GM19455 (cell line): ENCODE results near the gene RIOK3.
"Not testable (repeated sequence)": the region's sequence is repeated elsewhere in the genome, so short reads cannot be mapped to it uniquely, and the experiment has no call there.

Experiments used
- ATAC-seq: cut with Tn5 transposase; IDR thresholded peaks from one replicate; pipeline ENCODE4 v1.9.1; 2021; ENCODE audit not compliant: unreplicated experiment

RIOK3 gene

DNA sequence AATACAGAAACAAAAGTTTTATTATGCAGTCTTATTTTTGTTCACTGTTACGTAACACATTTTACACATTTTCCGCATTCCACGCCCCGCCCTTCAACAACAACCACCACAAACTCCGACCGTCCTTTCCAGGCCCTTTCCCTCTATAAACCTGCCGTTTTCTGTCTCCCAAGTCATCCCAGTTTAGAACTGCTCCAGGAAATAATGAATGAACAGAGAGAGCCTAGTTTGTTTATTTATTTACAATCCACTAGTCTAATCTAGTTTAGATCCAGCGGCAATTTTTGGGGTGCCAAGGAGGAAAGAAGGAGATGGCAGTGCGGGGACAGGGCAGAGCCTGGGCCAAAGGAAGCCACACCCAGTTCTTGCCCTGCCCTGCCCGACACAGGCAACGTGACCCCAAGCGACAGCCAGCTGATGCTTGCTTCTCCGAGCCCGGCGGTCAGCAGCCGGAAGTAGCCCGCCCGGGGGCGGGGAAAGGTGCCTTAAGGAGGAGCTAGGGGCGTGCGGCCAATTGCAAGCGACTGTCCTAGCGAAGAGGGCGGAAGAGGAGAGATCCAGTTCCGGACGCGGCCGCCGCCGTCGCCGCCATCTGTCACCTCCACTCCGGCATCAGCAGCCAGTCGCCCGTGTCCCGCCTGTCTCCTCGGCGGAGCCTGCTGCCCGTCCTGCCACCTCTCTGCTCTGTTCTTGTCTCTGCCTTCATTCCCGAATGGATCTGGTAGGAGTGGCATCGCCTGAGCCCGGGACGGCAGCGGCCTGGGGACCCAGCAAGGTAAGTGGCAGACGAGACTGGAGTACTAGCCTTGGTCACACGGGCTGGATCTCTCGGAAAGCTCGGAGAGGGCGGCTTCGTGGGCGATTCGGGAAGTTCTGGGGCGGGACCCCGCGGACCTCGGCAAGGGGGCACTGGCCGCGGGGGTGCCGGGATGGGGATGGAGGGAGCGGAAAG is at the start of gene RIOK3:
RIOK3 (plus strand) TSS at position 560 of the 952 bp plus-strand sequence; CDS start at position 713, 153 bp downstream.
- peak; percentile 96 for ATAC-seq

- no peak for ATAC-seq
Measured at GRCh38 chr18:23403310-23403709, 49.8 kb upstream of the RIOK3 start.

GRCh38 chr18:23405636-23406035 is 47.5 kb upstream of the RIOK3 start:
- no peak for ATAC-seq

GRCh38 chr18:23406271-23406787 is 46.8 kb upstream of the RIOK3 start:
- ATAC-seq, result no peak

DNA sequence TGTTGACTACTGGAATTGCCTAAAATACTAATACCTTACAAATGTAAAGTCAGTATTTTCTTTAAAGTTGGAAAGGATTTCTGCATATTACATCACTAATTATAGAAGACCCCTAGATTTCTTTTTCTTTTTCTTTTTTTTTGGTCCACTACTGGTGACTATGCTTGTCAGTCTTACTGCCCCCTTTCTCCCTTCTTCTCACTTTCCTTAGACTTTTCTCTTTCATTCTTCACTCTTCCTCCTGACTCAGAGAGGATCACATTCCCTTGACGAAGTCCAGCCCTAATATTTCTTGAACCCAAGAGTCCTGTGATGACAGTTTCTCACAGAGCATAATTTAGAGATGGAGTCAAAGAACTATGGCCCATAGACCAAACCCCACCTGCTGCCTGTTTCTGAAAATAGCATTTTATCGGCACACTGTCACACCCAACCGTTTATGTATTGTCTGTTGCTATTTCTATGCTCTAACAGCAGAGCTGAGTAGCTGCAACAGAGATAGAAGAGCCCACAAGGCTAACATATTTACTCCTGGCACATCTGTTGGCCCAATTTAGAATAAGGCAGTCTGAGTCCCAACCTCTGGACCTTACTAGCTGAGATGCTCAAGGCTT is 40.6 kb upstream of the RIOK3 start:
- no peak for ATAC-seq

DNA sequence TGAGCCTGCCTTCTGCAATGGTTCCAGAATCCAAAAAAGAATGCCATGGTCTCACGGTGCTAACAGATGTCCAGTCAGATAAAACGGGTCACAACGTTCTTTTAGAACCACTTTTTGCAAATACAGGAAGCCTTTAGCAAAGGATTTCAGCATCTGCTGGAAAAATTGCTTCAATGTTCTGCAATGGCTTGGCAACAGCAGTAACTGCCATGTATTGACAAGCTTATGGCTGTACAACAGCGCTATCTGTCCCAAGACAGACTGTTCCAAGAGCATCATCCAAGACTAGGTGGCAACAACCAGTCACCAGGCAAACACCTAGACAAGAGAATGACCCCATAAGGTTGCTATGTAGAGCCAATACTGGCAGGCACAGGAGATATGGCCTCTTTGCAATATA is 37.6 kb upstream of the RIOK3 start:
- ATAC-seq, result no peak

- no peak for ATAC-seq
Measured at GRCh38 chr18:23416298-23416697, 36.8 kb upstream of the RIOK3 start.

- no peak for ATAC-seq
Measured at GRCh38 chr18:23421277-23421676, 31.8 kb upstream of the RIOK3 start.

GRCh38 chr18:23422751-23423418 is 30.2 kb upstream of the RIOK3 start:
- ATAC-seq, result peak; percentile 81

DNA sequence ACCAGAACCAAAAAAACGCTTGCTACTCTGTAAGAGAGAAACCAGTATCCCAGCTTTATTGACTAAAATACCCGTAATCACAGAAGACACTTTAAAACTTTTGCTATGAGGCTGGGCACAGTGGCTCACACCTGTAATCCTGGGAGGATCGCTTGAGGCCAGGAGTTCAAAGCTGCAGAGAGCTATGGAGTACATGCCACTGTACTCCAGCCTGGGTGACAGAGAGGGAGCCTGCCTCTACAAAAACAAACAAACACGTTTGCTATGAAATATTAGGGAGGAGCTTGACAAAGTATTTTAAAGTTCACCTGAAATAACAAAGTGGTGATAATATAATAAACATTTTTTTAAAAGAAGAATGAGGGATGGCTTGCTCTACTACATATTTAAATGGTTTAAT is 28.5 kb upstream of the RIOK3 start:
- ATAC-seq, result no peak

DNA sequence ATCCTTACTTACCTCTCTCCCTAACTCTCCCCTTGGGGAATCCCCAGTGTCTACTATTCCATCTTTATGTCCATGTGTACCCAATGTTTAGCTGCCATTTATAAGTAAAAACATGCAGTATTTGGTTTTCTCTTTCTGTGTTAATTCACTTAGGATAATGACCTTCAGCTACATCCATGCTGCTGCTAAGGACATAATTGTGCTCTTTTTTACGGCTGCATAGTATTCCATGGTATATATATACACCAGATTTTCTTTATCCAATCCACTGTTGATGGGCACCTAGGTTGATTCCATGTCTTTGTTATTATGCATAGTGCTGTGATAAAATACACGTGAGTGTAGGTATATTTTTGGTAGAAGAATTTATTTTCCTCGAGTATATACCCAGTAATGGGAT is 24.3 kb upstream of the RIOK3 start:
- no peak for ATAC-seq

DNA sequence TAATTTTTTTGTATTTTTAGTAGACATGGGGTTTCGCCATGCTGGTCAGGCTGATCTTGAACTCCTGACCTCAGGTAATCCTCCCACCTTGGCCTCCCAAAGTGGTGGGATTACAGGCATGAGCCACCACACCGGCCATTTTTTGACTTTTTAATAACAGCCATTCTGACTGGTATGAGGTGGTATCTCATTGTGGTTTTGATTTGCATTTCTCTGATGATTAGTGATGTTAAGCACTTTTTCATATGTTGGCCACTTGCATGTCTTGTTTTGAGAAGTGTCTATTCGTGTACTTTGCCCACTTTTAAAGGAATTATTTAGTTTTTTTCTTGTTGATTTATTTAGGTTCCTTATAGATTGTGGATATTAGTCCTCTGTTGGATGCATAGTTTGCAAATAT is 23.5 kb upstream of the RIOK3 start:
- not testable (repeated sequence) for ATAC-seq

GRCh38 chr18:23433360-23433759 is 19.7 kb upstream of the RIOK3 start:
- no peak for ATAC-seq

GRCh38 chr18:23437357-23438045 is 15.6 kb upstream of the RIOK3 start:
- ATAC-seq, result peak; percentile 93

DNA sequence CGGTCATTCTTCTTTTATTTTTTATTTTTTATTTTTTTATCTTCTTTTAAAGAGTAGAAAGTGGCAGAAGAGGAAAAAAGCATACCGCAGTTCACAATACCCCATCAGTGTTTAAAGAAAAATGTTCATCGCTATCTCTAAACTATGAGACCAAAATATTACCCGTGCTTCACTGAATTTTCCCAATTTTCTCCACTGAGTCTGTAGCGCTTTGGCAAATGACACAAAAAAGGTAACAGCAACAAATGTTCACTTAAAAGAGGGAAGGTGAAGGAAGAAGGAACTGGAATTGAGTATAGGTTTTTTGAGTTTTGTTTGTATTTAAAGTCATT is 15.1 kb upstream of the RIOK3 start:
- no peak for ATAC-seq

GRCh38 chr18:23438608-23439366 is 14.3 kb upstream of the RIOK3 start:
- ATAC-seq, result no peak

- no peak for ATAC-seq
Measured at GRCh38 chr18:23440131-23440530, 13.0 kb upstream of the RIOK3 start.

GRCh38 chr18:23442958-23443357 is 10.1 kb upstream of the RIOK3 start:
- no peak for ATAC-seq

DNA sequence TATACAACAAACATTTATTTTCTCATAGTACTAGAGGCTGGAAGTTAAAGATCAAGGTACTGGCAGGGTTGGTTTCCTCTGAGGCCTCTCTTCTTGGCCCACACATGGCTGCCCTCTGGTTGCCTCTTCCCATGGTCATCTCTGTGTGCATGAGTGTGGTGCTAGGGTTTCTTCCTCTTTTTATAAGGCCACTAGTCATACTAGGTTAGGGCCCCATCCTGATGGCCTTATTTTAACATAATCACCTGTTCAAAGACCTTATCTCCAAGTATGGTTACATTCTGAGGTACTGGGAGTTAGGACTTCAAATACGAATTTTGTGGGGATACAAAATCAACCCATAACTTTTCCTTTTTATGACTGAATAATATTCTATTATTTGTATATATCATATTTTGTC is 4.8 kb upstream of the RIOK3 start:
- no peak for ATAC-seq

GRCh38 chr18:23450022-23450421 is 3.1 kb upstream of the RIOK3 start:
- no peak for ATAC-seq
